Skeletal muscle satellite cell (primary cell): Measurements from ENCODE around the gene ANXA4.
"Not testable (repeated sequence)": the region's sequence is repeated elsewhere in the genome, so short reads cannot be mapped to it uniquely, and the experiment has no call there.

Source experiments
- H3K27me3 ChIP-seq: 2 replicates; pipeline ENCODE4 v1.7.0; 2013; ENCODE audit warnings: low read length; ENCODE audit not compliant: control insufficient read depth, insufficient read depth
- H3K36me3 ChIP-seq: 2 replicates; pipeline ENCODE4 v1.7.0; 2013; ENCODE audit warnings: mild to moderate bottlenecking, control low read depth, low read length; ENCODE audit not compliant: insufficient read depth
- H3K4me1 ChIP-seq: 2 replicates; pipeline ENCODE4 v1.7.0; 2013; ENCODE audit warnings: low read length; ENCODE audit not compliant: control insufficient read depth, insufficient read depth
- H3K4me2 ChIP-seq: 2 replicates; pipeline ENCODE4 v1.7.0; 2013; ENCODE audit warnings: mild to moderate bottlenecking, low read length
- H3K4me3 ChIP-seq: 2 replicates; pipeline ENCODE4 v1.7.0; 2013; ENCODE audit warnings: low read length
- H3K9ac ChIP-seq: 2 replicates; pipeline ENCODE4 v1.7.0; 2013; ENCODE audit warnings: mild to moderate bottlenecking, low read depth, low read length, moderate library complexity
- H3K9me3 ChIP-seq: replicated peaks from 2 replicates; pipeline ENCODE4 v1.7.0; 2013; ENCODE audit warnings: mild to moderate bottlenecking, control low read depth, low read length

ANXA4 gene

GRCh38 chr2:69762513-69763494 lies 20.9 kb downstream of the ANXA4 start:
- H3K9ac ChIP-seq = no peak overlapping the region
- peaks cover 21% of the 10 kb centered on the region for H3K36me3 ChIP-seq
- no peaks in the 10 kb centered on the region for H3K27me3 ChIP-seq
- no peaks in the 10 kb centered on the region for H3K9me3 ChIP-seq
- no peak overlapping the region for H3K4me2 ChIP-seq
- H3K4me1 ChIP-seq = peaks cover 16% of the 10 kb centered on the region
- no peak overlapping the region for H3K4me3 ChIP-seq

GRCh38 chr2:69763831-69764230 lies 21.9 kb downstream of the ANXA4 start:
- H3K9ac ChIP-seq, H3K9me3 ChIP-seq, H3K27me3 ChIP-seq, H3K4me2 ChIP-seq, H3K4me3 ChIP-seq: not testable (repeated sequence)
- Histone ChIP-seq H3K36me3 (peaks cover 10% of the 10 kb centered on the region), H3K4me1 (peaks cover 16% of the 10 kb centered on the region)

GRCh38 chr2:69764286-69765095 lies 22.6 kb downstream of the ANXA4 start:
- Histone ChIP-seq H3K4me3 (no peak overlapping the region), H3K9ac (no peak overlapping the region), H3K36me3 (peaks cover 9% of the 10 kb centered on the region), H3K4me1 (peaks cover 20% of the 10 kb centered on the region), H3K4me2 (no peak overlapping the region), H3K9me3 (no peaks in the 10 kb centered on the region), H3K27me3 (no peaks in the 10 kb centered on the region)

- peaks cover 26% of the 10 kb centered on the region for H3K4me1 ChIP-seq
- no peaks in the 10 kb centered on the region for H3K9me3 ChIP-seq
- no peak overlapping the region for H3K4me3 ChIP-seq
- H3K4me2 ChIP-seq = no peak overlapping the region
- peaks cover 9% of the 10 kb centered on the region for H3K36me3 ChIP-seq
- no peak overlapping the region for H3K9ac ChIP-seq
- H3K27me3 ChIP-seq = no peaks in the 10 kb centered on the region
These were observed 23.1 kb downstream of the ANXA4 start for GRCh38 chr2:69765096-69765380.

- peaks cover 9% of the 10 kb centered on the region for H3K36me3 ChIP-seq
- H3K9ac ChIP-seq = no peak overlapping the region
- H3K9me3 ChIP-seq = no peaks in the 10 kb centered on the region
- peaks cover 32% of the 10 kb centered on the region for H3K4me1 ChIP-seq
- no peaks in the 10 kb centered on the region for H3K27me3 ChIP-seq
- H3K4me3 ChIP-seq = no peak overlapping the region
- no peak overlapping the region for H3K4me2 ChIP-seq
These were observed 24.1 kb downstream of the ANXA4 start for GRCh38 chr2:69766014-69766413.

GRCh38 chr2:69767034-69767433 lies 25.1 kb downstream of the ANXA4 start:
- Histone ChIP-seq H3K27me3 (no peaks in the 10 kb centered on the region), H3K9me3 (no peaks in the 10 kb centered on the region), H3K4me2 (peak overlapping the region; percentile 4), H3K4me3 (no peak overlapping the region), H3K4me1 (peaks cover 42% of the 10 kb centered on the region), H3K9ac (peak overlapping the region; percentile 60), H3K36me3 (peaks cover 11% of the 10 kb centered on the region)

GRCh38 chr2:69768235-69768634 lies 26.3 kb downstream of the ANXA4 start:
- H3K4me3 ChIP-seq = no peak overlapping the region
- H3K9me3 ChIP-seq = no peaks in the 10 kb centered on the region
- H3K9ac ChIP-seq = no peak overlapping the region
- peaks cover 51% of the 10 kb centered on the region for H3K4me1 ChIP-seq
- H3K4me2 ChIP-seq = no peak overlapping the region
- H3K27me3 ChIP-seq = no peaks in the 10 kb centered on the region
- peaks cover 4% of the 10 kb centered on the region for H3K36me3 ChIP-seq

- Histone ChIP-seq H3K36me3 (peaks cover 3% of the 10 kb centered on the region), H3K27me3 (no peaks in the 10 kb centered on the region), H3K9ac (no peak overlapping the region), H3K4me2 (no peak overlapping the region), H3K4me3 (no peak overlapping the region), H3K4me1 (peaks cover 53% of the 10 kb centered on the region), H3K9me3 (no peaks in the 10 kb centered on the region)
These were observed 26.9 kb downstream of the ANXA4 start for GRCh38 chr2:69768789-69769188.

- H3K9me3 ChIP-seq = no peaks in the 10 kb centered on the region
- peaks cover 53% of the 10 kb centered on the region for H3K4me1 ChIP-seq
- H3K27me3 ChIP-seq = no peaks in the 10 kb centered on the region
- no peak overlapping the region for H3K4me3 ChIP-seq
- H3K36me3 ChIP-seq = peaks cover 3% of the 10 kb centered on the region
- H3K9ac ChIP-seq = no peak overlapping the region
- no peak overlapping the region for H3K4me2 ChIP-seq
These were observed 27.3 kb downstream of the ANXA4 start for GRCh38 chr2:69769272-69769671.

GRCh38 chr2:69770193-69770702 lies 28.3 kb downstream of the ANXA4 start:
- Histone ChIP-seq H3K27me3 (no peaks in the 10 kb centered on the region), H3K9ac (peak overlapping the region; percentile 47), H3K9me3 (no peaks in the 10 kb centered on the region), H3K4me1 (peaks cover 55% of the 10 kb centered on the region), H3K36me3 (peaks cover 3% of the 10 kb centered on the region), H3K4me3 (no peak overlapping the region), H3K4me2 (peak overlapping the region; percentile 62)

- Histone ChIP-seq H3K9me3 (no peaks in the 10 kb centered on the region), H3K4me3 (no peak overlapping the region), H3K4me1 (peaks cover 56% of the 10 kb centered on the region), H3K9ac (no peak overlapping the region), H3K27me3 (no peaks in the 10 kb centered on the region), H3K36me3 (peaks cover 3% of the 10 kb centered on the region), H3K4me2 (peak overlapping the region; percentile 19)
These were observed 28.8 kb downstream of the ANXA4 start for GRCh38 chr2:69770747-69771146.
